Activated T-cell treated with anti-CD3 and anti-CD28 coated beads, Interleukin-2, amount 50 U/mL, for 72 hours (primary cell): Measurements from ENCODE around the gene PTCD1. TPM values are rescaled to one million over a fixed set of nuclear protein-coding genes. Genes with fewer than 3 reads are reported as not detected.
"Not testable (repeated sequence)": the region's sequence is repeated elsewhere in the genome, so short reads cannot be mapped to it uniquely, and the experiment has no call there.

Experiments used
- ATAC-seq, 2 donors: fragments of 150-1000 bp; cut with Tn5 transposase; replicated peaks in 1 of 2; 2 replicates each; pipeline ENCODE4 v1.10.0; 2021; ENCODE audit warnings: moderate library complexity in 2 of 2, mild to moderate bottlenecking in 1 of 2
- DNase-seq, 2 donors: peaks; one replicate each; pipeline ENCODE4 v3.0.0; 2021 to 2022; ENCODE audit warnings: mixed read lengths in 1 of 2
- H3K27ac Mint-ChIP-seq: one replicate; pipeline ENCODE4 v1.8.0; 2022; ENCODE audit warnings: mild to moderate bottlenecking, moderate library complexity, mixed read lengths
- H3K27me3 Mint-ChIP-seq: one replicate; pipeline ENCODE4 v1.8.0; 2022; ENCODE audit warnings: low read depth, mixed read lengths
- H3K36me3 Mint-ChIP-seq, 2 donors: one replicate each; pipeline ENCODE4 v1.8.0; 2022; ENCODE audit warnings: mixed read lengths in 2 of 2, mild to moderate bottlenecking in 1 of 2; ENCODE audit not compliant: insufficient read depth in 2 of 2
- H3K4me1 Mint-ChIP-seq: one replicate; pipeline ENCODE4 v1.8.0; 2022; ENCODE audit warnings: low read depth, mixed read lengths
- H3K4me3 Mint-ChIP-seq, 2 donors: one replicate each; pipeline ENCODE4 v1.8.0; 2022; ENCODE audit warnings: mild to moderate bottlenecking in 2 of 2, mixed read lengths in 2 of 2, moderate library complexity in 2 of 2
- H3K9me3 Mint-ChIP-seq, 2 donors: one replicate each; pipeline ENCODE4 v1.8.0; 2022; ENCODE audit warnings: mixed read lengths in 2 of 2
- total RNA-seq, 2 donors: library from RNA; stranded (reverse); gene quantifications; one replicate each; pipeline ENCODE4 v1.2.3, GENCODE V29; 2022

PTCD1 gene
- total RNA-seq, 2 donors from 2014 or later: 6.1 to 8.9 TPM

- not testable (repeated sequence) for H3K27me3 Mint-ChIP-seq, H3K4me3 Mint-ChIP-seq, ATAC-seq, H3K27ac Mint-ChIP-seq, H3K9me3 Mint-ChIP-seq
- DNase-seq: peak; percentile 30 to 43
- Mint-ChIP-seq H3K36me3 (peaks cover 18 to 45% of the 10 kb centered on the region in 2 donors), H3K4me1 (peaks cover 23% of the 10 kb centered on the region)
These were observed 23.0 kb downstream of the PTCD1 start for GRCh38 chr7:99415513-99416127.

- Mint-ChIP-seq H3K27ac (peak overlapping the region; percentile 93), H3K4me1 (peaks cover 42% of the 10 kb centered on the region), H3K36me3 (peaks cover 22 to 34% of the 10 kb centered on the region in 2 donors), H3K9me3 (no peaks in the 10 kb centered on the region), H3K4me3 (peak overlapping the region; percentile 95), H3K27me3 (no peaks in the 10 kb centered on the region)
- no peak for ATAC-seq
- no peak for DNase-seq
These were observed 28.0 kb downstream of the PTCD1 start for GRCh38 chr7:99410635-99411034.

- DNase-seq: no peak
- Mint-ChIP-seq H3K4me1 (peaks cover 45% of the 10 kb centered on the region), H3K36me3 (peaks cover 19 to 29% of the 10 kb centered on the region in 2 donors), H3K9me3 (no peaks in the 10 kb centered on the region), H3K27ac (peak overlapping the region; percentile 93), H3K27me3 (no peaks in the 10 kb centered on the region), H3K4me3 (peak overlapping the region; percentile 95)
- no peak for ATAC-seq
These were observed 28.8 kb downstream of the PTCD1 start for GRCh38 chr7:99409806-99410205.

GRCh38 chr7:99409192-99409572 is 29.4 kb downstream of the PTCD1 start:
- peaks cover 47% of the 10 kb centered on the region for H3K4me1 Mint-ChIP-seq
- peaks cover 20 to 27% of the 10 kb centered on the region in 2 donors for H3K36me3 Mint-ChIP-seq
- ATAC-seq: peak; percentile 10
- H3K4me3 Mint-ChIP-seq: peak overlapping the region; percentile 95
- no peaks in the 10 kb centered on the region for H3K27me3 Mint-ChIP-seq
- peak overlapping the region; percentile 94 for H3K27ac Mint-ChIP-seq
- H3K9me3 Mint-ChIP-seq: no peaks in the 10 kb centered on the region
- peak in 1 of 2 donors; percentile 21 for DNase-seq

GRCh38 chr7:99408379-99409191 is 30.0 kb downstream of the PTCD1 start, which contains the start of the genes BUD31 and PDAP1:
TSS of gene BUD31 (plus strand) at chr7:99408969. CDS start at chr7:99411093, 2,124 bp downstream.
TSS of gene PDAP1 (minus strand) at chr7:99408597. CDS start at chr7:99408548, 49 bp downstream.
- Mint-ChIP-seq H3K4me3 (peak within 1 kb of the TSS; percentile 95), H3K9me3 (no peaks in the 10 kb centered on the region), H3K4me1 (peaks cover 52% of the 10 kb centered on the region), H3K36me3 (peaks cover 22 to 27% of the 10 kb centered on the region in 2 donors), H3K27me3 (no peaks in the 10 kb centered on the region), H3K27ac (peak within 1 kb of the TSS; percentile 94)
- peak; percentile 88 to 89 for ATAC-seq
- peak; percentile 90 to 95 for DNase-seq

- Mint-ChIP-seq H3K4me1 (peaks cover 52% of the 10 kb centered on the region), H3K27me3 (no peaks in the 10 kb centered on the region), H3K27ac (peak overlapping the region; percentile 94), H3K36me3 (peaks cover 22 to 29% of the 10 kb centered on the region in 2 donors), H3K9me3 (no peaks in the 10 kb centered on the region), H3K4me3 (peak overlapping the region; percentile 95)
- peak; percentile 6 to 21 for ATAC-seq
- DNase-seq: peak; percentile 37 to 41
These were observed 30.7 kb downstream of the PTCD1 start for GRCh38 chr7:99407872-99408378.

- Mint-ChIP-seq H3K4me3 (peak overlapping the region; percentile 95), H3K27me3 (no peaks in the 10 kb centered on the region), H3K9me3 (no peaks in the 10 kb centered on the region), H3K27ac (peak overlapping the region; percentile 94), H3K36me3 (peaks cover 21 to 32% of the 10 kb centered on the region in 2 donors), H3K4me1 (peaks cover 52% of the 10 kb centered on the region)
- no peak for DNase-seq
- ATAC-seq: no peak
These were observed 32.0 kb downstream of the PTCD1 start for GRCh38 chr7:99406557-99406956.

GRCh38 chr7:99404977-99405320 is 33.6 kb downstream of the PTCD1 start:
- H3K27ac Mint-ChIP-seq: no peak overlapping the region
- H3K4me1 Mint-ChIP-seq: peaks cover 41% of the 10 kb centered on the region

GRCh38 chr7:99404235-99404976 is 34.2 kb downstream of the PTCD1 start:
- H3K4me3 Mint-ChIP-seq: no peak overlapping the region
- no peaks in the 10 kb centered on the region for H3K27me3 Mint-ChIP-seq
- H3K36me3 Mint-ChIP-seq: peaks cover 19 to 33% of the 10 kb centered on the region in 2 donors
- DNase-seq (no peak), ATAC-seq (no peak)
- peaks cover 38% of the 10 kb centered on the region for H3K4me1 Mint-ChIP-seq
- H3K27ac Mint-ChIP-seq: no peak overlapping the region
- no peaks in the 10 kb centered on the region for H3K9me3 Mint-ChIP-seq

More at GRCh38 chr7:99404977-99405320, 33.6 kb downstream of the PTCD1 start:
- Mint-ChIP-seq H3K36me3 (peaks cover 19 to 34% of the 10 kb centered on the region in 2 donors), H3K4me3 (no peak overlapping the region), H3K9me3 (no peaks in the 10 kb centered on the region), H3K27me3 (no peaks in the 10 kb centered on the region)
- DNase-seq (no peak), ATAC-seq (no peak)

- no peak overlapping the region for H3K27ac Mint-ChIP-seq
- H3K36me3 Mint-ChIP-seq: peaks cover 16 to 29% of the 10 kb centered on the region in 2 donors
- no peak for DNase-seq
- H3K9me3 Mint-ChIP-seq: no peaks in the 10 kb centered on the region
- peaks cover 38% of the 10 kb centered on the region for H3K4me1 Mint-ChIP-seq
- H3K4me3 Mint-ChIP-seq: no peak overlapping the region
- H3K27me3 Mint-ChIP-seq: no peaks in the 10 kb centered on the region
- no peak for ATAC-seq
These were observed 34.8 kb downstream of the PTCD1 start for GRCh38 chr7:99403764-99404163.

- H3K9me3 Mint-ChIP-seq: no peaks in the 10 kb centered on the region
- no peaks in the 10 kb centered on the region for H3K27me3 Mint-ChIP-seq
- peaks cover 16 to 37% of the 10 kb centered on the region in 2 donors for H3K36me3 Mint-ChIP-seq
- H3K4me3 Mint-ChIP-seq: no peak overlapping the region
- peak overlapping the region; percentile 19 for H3K27ac Mint-ChIP-seq
- no peak for ATAC-seq
- DNase-seq: no peak
- peaks cover 38% of the 10 kb centered on the region for H3K4me1 Mint-ChIP-seq
These were observed 35.7 kb downstream of the PTCD1 start for GRCh38 chr7:99402854-99403253.

GRCh38 chr7:99399597-99399996 is 39.0 kb downstream of the PTCD1 start:
- ATAC-seq: peak in 1 of 2 donors; percentile 1
- Mint-ChIP-seq H3K4me3 (no peak overlapping the region), H3K36me3 (peaks cover 14 to 32% of the 10 kb centered on the region in 2 donors), H3K4me1 (peaks cover 6% of the 10 kb centered on the region), H3K27ac (no peak overlapping the region), H3K27me3 (no peaks in the 10 kb centered on the region), H3K9me3 (no peaks in the 10 kb centered on the region)
- DNase-seq: no peak
